ENCODE data around the gene ESYT1. TPM values are rescaled to one million over a fixed set of nuclear protein-coding genes. Genes with fewer than 3 reads are reported as not detected.

Gene ESYT1, protein sequence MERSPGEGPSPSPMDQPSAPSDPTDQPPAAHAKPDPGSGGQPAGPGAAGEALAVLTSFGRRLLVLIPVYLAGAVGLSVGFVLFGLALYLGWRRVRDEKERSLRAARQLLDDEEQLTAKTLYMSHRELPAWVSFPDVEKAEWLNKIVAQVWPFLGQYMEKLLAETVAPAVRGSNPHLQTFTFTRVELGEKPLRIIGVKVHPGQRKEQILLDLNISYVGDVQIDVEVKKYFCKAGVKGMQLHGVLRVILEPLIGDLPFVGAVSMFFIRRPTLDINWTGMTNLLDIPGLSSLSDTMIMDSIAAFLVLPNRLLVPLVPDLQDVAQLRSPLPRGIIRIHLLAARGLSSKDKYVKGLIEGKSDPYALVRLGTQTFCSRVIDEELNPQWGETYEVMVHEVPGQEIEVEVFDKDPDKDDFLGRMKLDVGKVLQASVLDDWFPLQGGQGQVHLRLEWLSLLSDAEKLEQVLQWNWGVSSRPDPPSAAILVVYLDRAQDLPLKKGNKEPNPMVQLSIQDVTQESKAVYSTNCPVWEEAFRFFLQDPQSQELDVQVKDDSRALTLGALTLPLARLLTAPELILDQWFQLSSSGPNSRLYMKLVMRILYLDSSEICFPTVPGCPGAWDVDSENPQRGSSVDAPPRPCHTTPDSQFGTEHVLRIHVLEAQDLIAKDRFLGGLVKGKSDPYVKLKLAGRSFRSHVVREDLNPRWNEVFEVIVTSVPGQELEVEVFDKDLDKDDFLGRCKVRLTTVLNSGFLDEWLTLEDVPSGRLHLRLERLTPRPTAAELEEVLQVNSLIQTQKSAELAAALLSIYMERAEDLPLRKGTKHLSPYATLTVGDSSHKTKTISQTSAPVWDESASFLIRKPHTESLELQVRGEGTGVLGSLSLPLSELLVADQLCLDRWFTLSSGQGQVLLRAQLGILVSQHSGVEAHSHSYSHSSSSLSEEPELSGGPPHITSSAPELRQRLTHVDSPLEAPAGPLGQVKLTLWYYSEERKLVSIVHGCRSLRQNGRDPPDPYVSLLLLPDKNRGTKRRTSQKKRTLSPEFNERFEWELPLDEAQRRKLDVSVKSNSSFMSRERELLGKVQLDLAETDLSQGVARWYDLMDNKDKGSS
- total RNA-seq: 331 and 343 TPM in 2 replicates

DNA sequence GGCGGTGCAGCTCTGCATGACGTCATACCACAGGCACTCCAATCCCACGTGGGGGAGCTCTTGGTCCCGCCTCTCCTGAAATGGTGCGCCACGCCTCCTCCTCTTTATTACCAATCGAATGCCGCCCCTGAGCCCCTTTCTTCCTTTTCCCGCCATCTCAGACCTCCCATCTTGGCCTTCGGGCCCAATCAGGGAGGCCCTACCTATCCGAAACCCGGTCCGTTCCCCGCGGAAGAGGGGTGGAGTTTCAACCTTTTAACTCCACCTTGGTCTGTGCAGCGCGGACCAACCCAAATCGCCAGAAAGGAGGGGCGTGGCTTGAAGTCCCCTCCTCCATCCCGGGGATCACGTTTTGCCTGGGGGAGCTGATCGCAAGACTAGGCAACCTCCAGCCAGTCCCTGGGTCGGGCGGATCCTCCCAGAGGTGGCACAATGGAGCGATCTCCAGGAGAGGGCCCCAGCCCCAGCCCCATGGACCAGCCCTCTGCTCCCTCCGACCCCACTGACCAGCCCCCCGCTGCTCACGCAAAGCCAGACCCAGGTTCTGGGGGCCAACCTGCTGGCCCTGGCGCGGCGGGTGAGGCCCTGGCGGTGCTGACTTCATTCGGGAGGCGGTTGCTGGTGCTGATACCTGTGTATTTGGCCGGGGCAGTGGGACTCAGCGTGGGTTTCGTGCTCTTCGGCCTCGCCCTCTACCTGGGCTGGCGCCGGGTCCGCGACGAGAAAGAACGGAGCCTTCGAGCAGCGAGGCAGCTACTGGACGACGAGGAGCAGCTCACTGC lies at the start of gene ESYT1:
Gene ESYT1 (plus strand): TSS at position 380 of the 782 bp plus-strand sequence. CDS start 53 bp downstream, at position 433.

DNA sequence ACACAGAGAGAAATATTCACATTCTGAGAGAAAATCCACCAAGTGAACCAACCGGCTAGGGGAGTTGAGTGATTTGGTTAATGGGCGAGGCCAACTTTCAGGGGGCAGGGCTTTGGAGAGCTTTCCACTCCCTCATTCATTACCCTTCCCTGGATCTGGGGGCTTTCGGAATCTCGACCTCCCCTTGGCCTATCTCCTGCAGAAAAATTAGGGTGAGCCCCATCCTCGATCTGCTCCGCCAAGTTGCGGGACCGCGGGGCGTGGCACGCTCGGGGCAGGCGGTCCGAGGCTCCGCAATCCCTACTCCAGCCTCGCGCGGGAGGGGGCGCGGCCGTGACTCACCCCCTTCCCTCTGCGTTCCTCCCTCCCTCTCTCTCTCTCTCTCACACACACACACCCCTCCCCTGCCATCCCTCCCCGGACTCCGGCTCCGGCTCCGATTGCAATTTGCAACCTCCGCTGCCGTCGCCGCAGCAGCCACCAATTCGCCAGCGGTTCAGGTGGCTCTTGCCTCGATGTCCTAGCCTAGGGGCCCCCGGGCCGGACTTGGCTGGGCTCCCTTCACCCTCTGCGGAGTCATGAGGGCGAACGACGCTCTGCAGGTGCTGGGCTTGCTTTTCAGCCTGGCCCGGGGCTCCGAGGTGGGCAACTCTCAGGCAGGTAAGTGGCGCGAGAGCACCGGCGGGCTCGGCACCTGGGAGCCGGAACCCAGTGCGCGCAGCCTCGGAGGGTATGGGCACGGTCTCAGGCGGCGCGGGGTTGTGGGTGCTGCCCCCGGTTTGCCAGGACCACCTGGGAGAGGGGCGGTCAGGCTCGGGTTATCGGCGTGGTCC lies 48.1 kb upstream of the ESYT1 start, which contains the start of gene ERBB3:
Gene ERBB3 (plus strand): TSS at position 443 of the 833 bp plus-strand sequence. CDS start 136 bp downstream, at position 579.

DNA sequence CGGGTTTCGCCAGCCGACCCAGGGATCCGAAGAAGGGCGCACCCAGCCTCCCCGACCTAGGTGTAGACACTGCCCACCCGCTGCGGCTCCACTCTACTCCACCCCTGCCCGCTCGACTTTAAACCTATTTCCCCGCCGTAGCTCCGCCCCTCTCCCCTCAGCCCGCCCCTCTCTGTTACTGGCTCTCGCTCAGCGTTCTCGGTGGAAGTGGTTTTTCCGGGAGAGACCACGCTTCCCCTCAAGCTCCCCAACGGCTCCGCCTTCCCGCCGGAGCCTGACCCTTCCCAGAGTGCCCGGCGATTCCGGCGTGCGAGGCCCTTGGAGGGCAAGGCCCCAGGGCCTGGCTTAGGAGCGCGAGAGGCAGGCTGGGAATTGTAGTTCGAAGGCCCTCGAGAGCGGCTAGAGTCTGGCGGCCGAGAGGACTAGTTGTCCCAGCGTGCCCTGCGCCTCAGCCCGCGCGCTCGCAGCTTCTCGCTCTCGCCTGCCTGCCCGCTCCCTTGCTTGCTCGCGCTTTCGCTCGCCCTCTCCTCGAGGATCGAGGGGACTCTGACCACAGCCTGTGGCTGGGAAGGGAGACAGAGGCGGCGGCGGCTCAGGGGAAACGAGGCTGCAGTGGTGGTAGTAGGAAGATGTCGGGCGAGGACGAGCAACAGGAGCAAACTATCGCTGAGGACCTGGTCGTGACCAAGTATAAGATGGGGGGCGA lies 23.8 kb upstream of the ESYT1 start, which contains the start of gene PA2G4:
Gene PA2G4 (plus strand): TSS at position 451 of the 706 bp plus-strand sequence. CDS start 179 bp downstream, at position 630.

DNA sequence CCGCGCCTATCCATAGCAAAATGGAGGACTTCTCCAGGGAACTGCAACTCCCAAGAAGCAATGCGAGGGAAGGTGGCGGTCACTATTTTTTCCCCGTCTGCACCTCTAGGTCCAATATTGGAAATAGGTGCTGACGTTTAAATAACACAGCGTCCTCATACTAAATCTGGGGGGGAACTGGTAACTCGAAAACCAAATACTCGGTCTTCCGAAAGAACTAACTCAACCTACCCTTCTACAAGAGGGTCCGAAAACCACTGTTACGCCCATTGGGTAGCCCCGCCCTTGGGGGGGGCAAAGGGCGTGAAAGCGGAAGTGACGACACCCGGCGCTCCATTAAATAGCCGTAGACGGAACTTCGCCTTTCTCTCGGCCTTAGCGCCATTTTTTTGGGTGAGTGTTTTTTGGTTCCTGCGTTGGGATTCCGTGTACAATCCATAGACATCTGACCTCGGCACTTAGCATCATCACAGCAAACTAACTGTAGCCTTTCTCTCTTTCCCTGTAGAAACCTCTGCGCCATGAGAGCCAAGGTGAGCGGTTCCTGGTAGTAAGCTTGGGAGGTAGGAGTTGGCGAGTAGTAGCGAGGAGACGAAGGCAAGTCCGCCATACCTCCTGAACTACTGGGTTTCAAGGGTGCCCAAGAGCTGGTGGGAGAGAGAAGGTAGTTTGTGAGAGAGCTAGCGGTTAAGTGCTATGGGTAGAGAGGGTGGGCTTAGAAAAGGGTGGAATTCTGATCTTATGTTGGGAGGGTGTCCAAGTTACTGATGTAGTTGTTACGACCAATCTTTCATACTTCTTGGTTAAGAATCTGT lies 11.6 kb upstream of the ESYT1 start, which contains the start of gene RPL41:
Gene RPL41 (plus strand): TSS at position 367 of the 815 bp plus-strand sequence.

DNA sequence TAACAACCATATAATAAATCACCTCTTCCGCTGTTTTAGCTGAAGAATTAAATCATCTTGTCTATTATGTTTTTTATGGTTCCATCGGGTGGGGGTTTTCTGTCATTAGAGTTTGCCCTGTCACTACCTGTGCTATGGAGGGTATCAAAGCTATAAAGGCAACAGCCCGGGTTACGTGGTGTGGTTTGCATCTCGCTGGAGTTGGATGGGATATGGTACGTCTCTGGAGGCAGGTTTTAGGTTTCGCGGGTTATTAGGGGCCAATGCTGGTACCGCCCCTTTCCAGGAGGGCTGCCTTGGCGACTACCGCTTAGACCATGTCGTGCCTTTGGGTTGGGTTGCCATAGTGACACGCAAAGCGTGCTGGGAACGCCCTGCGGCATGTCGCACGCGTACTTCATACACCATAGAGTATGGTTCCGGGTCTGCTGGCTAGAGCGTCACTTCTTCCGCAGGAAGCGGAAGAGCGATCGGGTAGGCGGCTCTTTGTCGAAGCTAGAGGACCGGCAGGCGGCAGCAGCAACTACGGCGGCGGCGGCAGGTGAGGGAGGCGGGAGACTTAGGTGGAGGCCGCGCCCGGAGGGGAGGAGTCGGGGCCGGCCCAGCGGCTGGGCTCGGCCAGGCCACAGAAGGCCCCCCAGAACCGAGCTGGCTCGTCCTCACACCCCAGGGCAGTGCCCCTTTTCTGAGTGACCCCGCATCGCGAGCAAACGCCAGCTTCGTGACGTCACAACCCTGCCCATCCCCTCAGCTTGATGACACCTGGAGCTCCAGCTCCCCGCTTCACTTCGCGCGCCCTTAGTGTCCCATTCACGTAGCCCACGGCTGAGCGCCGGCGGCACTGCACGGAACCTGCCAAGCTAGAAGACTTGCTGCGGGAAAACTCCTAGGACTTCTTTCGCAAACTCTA lies 10.0 kb upstream of the ESYT1 start, which contains the start of gene ZC3H10:
Gene ZC3H10 (plus strand): TSS at position 489 of the 910 bp plus-strand sequence. CDS start 2,297 bp downstream, outside the sequence.

DNA sequence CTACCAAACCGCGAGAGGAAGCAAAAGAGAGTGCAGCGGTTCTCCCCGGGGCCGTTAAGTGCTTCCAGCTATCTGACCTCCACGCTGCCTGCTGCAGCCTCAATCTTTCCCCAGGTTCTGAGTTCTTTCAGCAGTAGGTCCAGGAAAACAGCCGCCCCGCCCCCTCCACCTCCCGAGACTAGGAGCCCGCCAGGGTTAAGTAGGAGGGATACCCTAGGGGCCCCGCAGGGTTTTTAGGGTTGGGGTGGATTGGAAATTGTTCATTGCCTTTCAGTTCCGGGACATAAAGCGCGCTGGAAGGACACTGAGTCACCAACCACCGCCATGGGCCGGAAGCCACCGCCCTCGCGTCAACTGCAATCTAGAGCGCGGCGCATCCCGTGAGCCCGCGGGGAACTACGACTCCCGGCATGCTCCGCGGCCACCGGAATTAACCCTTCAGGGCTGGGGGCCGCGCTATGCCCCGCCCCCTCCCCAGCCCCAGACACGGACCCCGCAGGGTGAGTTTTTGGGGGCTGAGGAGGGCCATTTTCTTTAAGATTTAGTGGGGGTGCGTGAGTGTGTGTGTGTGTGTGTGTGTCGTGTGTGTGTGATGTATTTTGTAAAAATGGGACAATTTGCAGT lies 24.2 kb downstream of the ESYT1 start, which contains the start of gene MYL6B:
Gene MYL6B (plus strand): TSS at position 456 of the 624 bp plus-strand sequence. CDS start 1,332 bp downstream, outside the sequence.

DNA sequence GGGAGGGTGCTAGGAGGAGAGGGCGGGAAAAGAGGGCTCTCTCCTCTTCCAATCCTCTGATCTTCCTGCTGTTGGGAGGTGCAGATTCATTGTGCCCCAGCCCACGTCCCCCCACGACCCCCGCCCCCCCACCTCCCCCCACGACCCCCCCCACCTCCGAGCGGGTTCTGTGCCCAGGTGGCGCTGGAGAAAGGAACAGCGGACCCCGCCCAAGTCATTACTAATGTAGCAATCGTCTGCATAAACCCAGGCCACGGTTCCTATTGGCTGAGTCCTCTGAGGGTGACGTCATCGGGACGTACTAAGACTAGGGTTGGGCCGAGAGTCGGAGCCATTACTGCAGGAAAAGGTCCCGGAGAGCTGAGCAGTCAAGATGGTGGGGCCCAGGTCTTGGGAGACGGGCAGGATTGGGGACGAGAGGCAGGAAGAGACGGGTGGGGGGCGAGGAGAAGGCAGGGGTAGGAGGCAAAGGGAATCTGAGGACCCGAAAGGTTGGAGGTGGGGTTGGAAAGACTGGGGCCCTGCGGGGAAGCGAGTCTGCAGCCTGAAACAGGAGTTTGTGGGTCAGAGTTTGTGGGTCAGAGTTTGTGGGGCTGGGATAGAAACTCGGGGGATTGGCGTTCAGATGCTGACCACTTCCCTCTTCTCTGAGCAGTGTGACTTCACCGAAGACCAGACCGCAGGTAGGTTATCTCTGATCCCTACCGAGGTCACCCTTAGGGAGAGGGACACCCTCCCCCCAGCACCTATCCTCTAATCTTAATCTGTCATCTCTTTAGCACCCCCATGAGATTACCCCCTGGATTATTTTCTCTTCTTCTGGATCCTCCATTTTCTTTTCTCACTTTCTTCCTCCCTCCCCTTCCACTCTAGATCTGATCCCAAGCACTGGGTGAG lies 30.2 kb downstream of the ESYT1 start, which contains the start of gene MYL6:
Gene MYL6 (plus strand): TSS at position 331 of the 897 bp plus-strand sequence. CDS start 43 bp downstream, at position 374.

DNA sequence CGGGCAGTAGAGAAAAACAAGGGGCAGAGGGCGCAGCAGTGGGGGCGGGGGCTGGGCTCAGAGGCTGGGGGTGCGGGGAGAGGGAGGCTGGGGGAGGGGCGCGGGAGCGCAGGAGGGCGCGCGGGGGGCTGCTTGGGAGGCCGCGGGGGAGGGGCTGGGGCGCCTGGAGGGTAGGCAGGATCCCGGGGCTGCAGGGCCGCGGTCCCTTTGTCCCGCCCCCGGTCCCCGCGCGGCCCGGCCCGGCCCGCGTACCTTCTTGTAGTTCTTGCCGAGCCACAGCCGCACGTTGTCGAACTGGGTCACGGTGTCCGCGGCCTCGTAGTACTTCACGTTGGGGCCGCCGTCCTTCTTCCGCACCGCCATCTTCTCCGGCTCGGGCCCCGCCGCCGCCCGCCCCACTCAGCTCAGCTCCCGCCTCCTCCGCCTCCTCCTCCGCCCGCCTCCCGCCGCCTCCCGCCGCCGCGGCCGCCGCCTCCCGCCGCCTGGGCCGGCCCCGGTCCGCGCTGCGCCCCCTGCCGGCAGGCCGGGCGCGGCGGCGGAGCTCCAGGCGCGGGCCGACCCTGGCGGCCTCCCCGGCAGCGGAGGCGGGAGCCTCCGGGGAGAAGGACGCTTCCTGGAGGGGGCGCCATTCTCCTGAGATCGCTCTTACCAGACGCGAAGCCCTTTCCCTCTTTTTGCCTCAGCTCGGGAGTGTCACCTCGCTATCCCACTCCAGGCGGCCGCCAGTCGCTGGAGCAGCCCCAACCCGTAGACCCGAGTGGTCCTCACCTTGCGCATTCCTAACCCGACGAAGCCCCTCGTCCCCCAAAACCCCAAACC lies 61.2 kb downstream of the ESYT1 start, which contains the start of gene SMARCC2:
Gene SMARCC2 (minus strand): TSS at position 385 of the 819 bp plus-strand sequence. CDS start 22 bp downstream, at position 363.

Other genes starting within 250 kb of the ESYT1 start
- gene PYM1, start 200.4 kb upstream of the ESYT1 start, total RNA-seq: 28.7 and 34.0 TPM in 2 replicates
- 34.0 and 42.0 TPM in 2 replicates for gene DGKA, start 197.1 kb upstream of the ESYT1 start, total RNA-seq
- 1.3 and 2.1 TPM in 2 replicates for gene PMEL, start 162.2 kb upstream of the ESYT1 start, total RNA-seq
- 27.1 and 33.1 TPM in 2 replicates for gene CDK2, start 161.4 kb upstream of the ESYT1 start, total RNA-seq
- gene RAB5B, start 154.2 kb upstream of the ESYT1 start, total RNA-seq: 75.8 and 83.0 TPM in 2 replicates
- 20.9 and 25.8 TPM in 2 replicates for gene SUOX, start 131.0 kb upstream of the ESYT1 start, total RNA-seq
- 0.67 and 0.98 TPM in 2 replicates for gene IKZF4, start 107.2 kb upstream of the ESYT1 start, total RNA-seq
- gene RPS26, start 86.3 kb upstream of the ESYT1 start, total RNA-seq: 615 and 807 TPM in 2 replicates
- gene ERBB3, start 48.1 kb upstream of the ESYT1 start, total RNA-seq: 0.33 and 0.48 TPM in 2 replicates
- gene PA2G4, start 23.7 kb upstream of the ESYT1 start, total RNA-seq: 183 and 261 TPM in 2 replicates
- 1,748 and 2,622 TPM in 2 replicates for gene RPL41, start 11.6 kb upstream of the ESYT1 start, total RNA-seq
- 7.2 and 7.8 TPM in 2 replicates for gene ZC3H10, start 10.0 kb upstream of the ESYT1 start, total RNA-seq
- gene MYL6B, start 24.3 kb downstream of the ESYT1 start, total RNA-seq: 70.0 and 90.5 TPM in 2 replicates
- gene MYL6, start 30.1 kb downstream of the ESYT1 start, total RNA-seq: 1,838 and 2,061 TPM in 2 replicates
- 69.6 and 70.5 TPM in 2 replicates for gene SMARCC2, start 61.2 kb downstream of the ESYT1 start, total RNA-seq
- 92.1 and 143 TPM in 2 replicates for gene RNF41, start 93.7 kb downstream of the ESYT1 start, total RNA-seq
- 30.2 and 33.0 TPM in 2 replicates for gene NABP2, start 96.1 kb downstream of the ESYT1 start, total RNA-seq
- gene SLC39A5, start 101.8 kb downstream of the ESYT1 start, total RNA-seq: not detected in 2 replicates
- 23.8 and 27.5 TPM in 2 replicates for gene ANKRD52, start 130.1 kb downstream of the ESYT1 start, total RNA-seq
- gene COQ10A, start 138.7 kb downstream of the ESYT1 start, total RNA-seq: 7.8 and 11.7 TPM in 2 replicates
- gene CS, start 172.1 kb downstream of the ESYT1 start, total RNA-seq: 213 and 238 TPM in 2 replicates
- 102 and 107 TPM in 2 replicates for gene CNPY2, start 187.7 kb downstream of the ESYT1 start, total RNA-seq
- gene PAN2, start 205.7 kb downstream of the ESYT1 start, total RNA-seq: 11.8 and 16.3 TPM in 2 replicates
- 0.76 TPM in 1 of 2 replicates, not detected in the other for gene IL23A, start 210.6 kb downstream of the ESYT1 start, total RNA-seq
- gene STAT2, start 231.8 kb downstream of the ESYT1 start, total RNA-seq: 69.4 and 94.7 TPM in 2 replicates
- gene APOF, start 234.6 kb downstream of the ESYT1 start, total RNA-seq: not detected in 2 replicates